WTC11 (cell line): ENCODE data around the gene SLBP. TPM values are rescaled to one million over a fixed set of nuclear protein-coding genes. Genes with fewer than 3 reads are reported as not detected.
A peak's percentile ranks its signal among the peaks of the same experiment; 100 is the strongest.

Experiments
- ATAC-seq: fragments of 200-7000 bp; cut with Tn5 transposase; 2 replicates; pipeline ENCODE4 v1.10.0; 2021; ENCODE audit warnings: mild to moderate bottlenecking, moderate library complexity
- CTCF ChIA-PET: fragments of 300-600 bp; sonication (Branson Sonifier 250); formaldehyde crosslinking; loops from one replicate; lab custom pipeline; 2021; ENCODE audit warnings: antibody characterized with exemption; lab: Charles Lee
- POLR2A ChIA-PET: fragments of 350-600 bp; sonication (Branson Sonifier 250); formaldehyde crosslinking; loops from one replicate; lab custom pipeline; 2021; ENCODE audit warnings: antibody characterized with exemption; lab: Charles Lee
- DNase-seq: peaks from one replicate; pipeline ENCODE4 v3.0.0; 2021; ENCODE audit warnings: low spot score
- H3K27ac Mint-ChIP-seq: 2 replicates; pipeline ENCODE4 v1.8.0; 2021; ENCODE audit warnings: mixed read lengths
- H3K27me3 Mint-ChIP-seq: 2 replicates; pipeline ENCODE4 v1.8.0; 2021; ENCODE audit warnings: low read depth, mild to moderate bottlenecking, moderate library complexity, mixed read lengths
- H3K36me3 Mint-ChIP-seq: 2 replicates; pipeline ENCODE4 v1.8.0; 2021; ENCODE audit warnings: mixed read lengths
- H3K4me1 Mint-ChIP-seq: 2 replicates; pipeline ENCODE4 v1.8.0; 2022; ENCODE audit warnings: mixed read lengths
- H3K4me3 Mint-ChIP-seq: 2 replicates; pipeline ENCODE4 v1.8.0; 2021; ENCODE audit warnings: mild to moderate bottlenecking, moderate library complexity, mixed read lengths
- H3K9me3 Mint-ChIP-seq: 2 replicates; pipeline ENCODE4 v1.8.0; 2021; ENCODE audit warnings: mixed read lengths
- E2F1 ChIP-seq: sonication (generic); formaldehyde crosslinking; IDR thresholded peaks from 2 replicates; pipeline ENCODE4 v1.8.0; 2022; ENCODE audit warnings: mild to moderate bottlenecking, missing genetic modification reagents
- E2F4 ChIP-seq: sonication (generic); formaldehyde crosslinking; IDR thresholded peaks from 2 replicates; pipeline ENCODE4 v1.8.1; 2022; ENCODE audit warnings: low read depth, mild to moderate bottlenecking, moderate library complexity, missing genetic modification reagents, borderline replicate concordance
- FOXJ3 ChIP-seq: sonication (generic); formaldehyde crosslinking; IDR thresholded peaks from 2 replicates; pipeline ENCODE4 v1.9.0; 2021; ENCODE audit warnings: missing genetic modification reagents, mild to moderate bottlenecking, borderline replicate concordance
- GTF2I ChIP-seq: fragments of 250-450 bp; sonication (Bioruptor Pico); conservative IDR thresholded peaks from 2 replicates; pipeline ENCODE4 v1.4.0; 2021; ENCODE audit warnings: mild to moderate bottlenecking
- KAT7 ChIP-seq: sonication (generic); formaldehyde crosslinking; IDR thresholded peaks from 2 replicates; pipeline ENCODE4 v1.8.1; 2023; ENCODE audit warnings: missing genetic modification reagents, mild to moderate bottlenecking, borderline replicate concordance
- NR3C1 ChIP-seq: sonication (generic); formaldehyde crosslinking; conservative IDR thresholded peaks from 2 replicates; pipeline ENCODE4 v1.8.1; 2023; ENCODE audit warnings: low read depth, mild to moderate bottlenecking, missing genetic modification reagents
- RORB ChIP-seq: fragments of 250-450 bp; sonication (Bioruptor Pico); IDR thresholded peaks from 2 replicates; pipeline ENCODE4 v1.9.0; 2021; ENCODE audit warnings: mild to moderate bottlenecking
- SOX15 ChIP-seq: fragments of 250-450 bp; sonication (Bioruptor Pico); IDR thresholded peaks from 2 replicates; pipeline ENCODE4 v1.9.0; 2021; ENCODE audit warnings: mild to moderate bottlenecking
- SP1 ChIP-seq: sonication (generic); formaldehyde crosslinking; conservative IDR thresholded peaks from 2 replicates; pipeline ENCODE4 v1.8.1; 2022; ENCODE audit warnings: missing genetic modification reagents
- TCF7 ChIP-seq: sonication (generic); formaldehyde crosslinking; IDR thresholded peaks from 2 replicates; pipeline ENCODE4 v1.8.0; 2022; ENCODE audit warnings: mild to moderate bottlenecking, low read depth, missing genetic modification reagents, moderate library complexity
- USF1 ChIP-seq: sonication (generic); formaldehyde crosslinking; IDR thresholded peaks from 2 replicates; pipeline ENCODE4 v1.8.0; 2022; ENCODE audit warnings: mild to moderate bottlenecking, missing genetic modification reagents
- ZMAT4 ChIP-seq: fragments of 250-450 bp; sonication (Bioruptor Pico); IDR thresholded peaks from 2 replicates; pipeline ENCODE4 v1.9.0; 2021; ENCODE audit warnings: mild to moderate bottlenecking
- ZNF121 ChIP-seq: sonication (generic); formaldehyde crosslinking; IDR thresholded peaks from 2 replicates; pipeline ENCODE4 v1.8.0; 2023; ENCODE audit warnings: missing genetic modification reagents
- ZNF138 ChIP-seq: sonication (generic); formaldehyde crosslinking; conservative IDR thresholded peaks from 2 replicates; pipeline ENCODE4 v1.8.1; 2022; ENCODE audit warnings: mild to moderate bottlenecking, moderate library complexity, missing genetic modification reagents
- ZNF232 ChIP-seq: sonication (generic); formaldehyde crosslinking; IDR thresholded peaks from 2 replicates; pipeline ENCODE4 v1.8.0; 2022; ENCODE audit warnings: mild to moderate bottlenecking, missing genetic modification reagents
- ZNF317 ChIP-seq: sonication (generic); formaldehyde crosslinking; IDR thresholded peaks from 2 replicates; pipeline ENCODE4 v1.8.1; 2023; ENCODE audit warnings: low read depth, mild to moderate bottlenecking, moderate library complexity, missing genetic modification reagents, borderline replicate concordance
- ZNF423 ChIP-seq: fragments of 250-450 bp; sonication (Bioruptor Pico); IDR thresholded peaks from 2 replicates; pipeline ENCODE4 v2.1.2; 2022; ENCODE audit warnings: mild to moderate bottlenecking, moderate library complexity
- ZNF425 ChIP-seq: fragments of 250-450 bp; sonication (Bioruptor Pico); conservative IDR thresholded peaks from 2 replicates; pipeline ENCODE4 v1.9.0; 2021; ENCODE audit warnings: mild to moderate bottlenecking
- ZNF532 ChIP-seq: fragments of 250-450 bp; sonication (Bioruptor Pico); IDR thresholded peaks from 2 replicates; pipeline ENCODE4 v1.9.0; 2021; ENCODE audit warnings: mild to moderate bottlenecking, borderline replicate concordance
- ZSCAN18 ChIP-seq: fragments of 250-450 bp; sonication (Bioruptor Pico); IDR thresholded peaks from 2 replicates; pipeline ENCODE4 v2.1.2; 2022; ENCODE audit warnings: mild to moderate bottlenecking, moderate library complexity
- total RNA-seq: library from RNA; stranded (reverse); gene quantifications from 3 replicates; pipeline ENCODE4 v1.2.3, GENCODE V29; 2021

Gene SLBP
- total RNA-seq, 1 experiment from 2014 or later = 40.2 TPM

- ATAC-seq = no peak
- H3K9me3 Mint-ChIP-seq = no peaks in the 10 kb centered on the region
- H3K27me3 Mint-ChIP-seq = peaks cover 27% of the 10 kb centered on the region
- H3K27ac Mint-ChIP-seq = no peak overlapping the region
- H3K4me3 Mint-ChIP-seq = peak overlapping the region; percentile 73
- no peak for TF ChIP-seq USF1 (CRISPR knock-in tag)
- TF ChIP-seq RORB = no peak
- no peak for TF ChIP-seq NR3C1 (CRISPR knock-in tag)
- no peak for TF ChIP-seq ZNF317 (CRISPR knock-in tag)
- TF ChIP-seq TCF7 (CRISPR knock-in tag) = no peak
- TF ChIP-seq ZNF138 (CRISPR knock-in tag) = no peak
- TF ChIP-seq ZNF532 (CRISPR knock-in tag) = no peak
- TF ChIP-seq, all 79 proteins: peak for 0
- ChIA-PET POLR2A (no interaction called here), CTCF (interaction anchor here (1.9 kb wide), 1 partner anchor 10 kb away, joined by 8 read pairs; no protein-coding TSS in a partner anchor)
- no peak for DNase-seq
- H3K36me3 Mint-ChIP-seq = no peaks in the 10 kb centered on the region
- H3K4me1 Mint-ChIP-seq = peaks cover 16% of the 10 kb centered on the region
These were observed 28.8 kb downstream of the SLBP start for GRCh38 chr4:1683261-1683735.

- TF ChIP-seq FOXJ3 (no peak), ZSCAN18 (CRISPR knock-in tag) (no peak), ZNF138 (CRISPR knock-in tag) (no peak), ZMAT4 (CRISPR knock-in tag) (no peak), ZNF423 (CRISPR knock-in tag) (no peak)
- ChIA-PET CTCF (interaction anchor here (1.9 kb wide), 1 partner anchor 10 kb away, joined by 8 read pairs; no protein-coding TSS in a partner anchor), POLR2A (no interaction called here)
- Mint-ChIP-seq H3K27me3 (peaks cover 27% of the 10 kb centered on the region), H3K36me3 (no peaks in the 10 kb centered on the region), H3K4me1 (peaks cover 16% of the 10 kb centered on the region), H3K9me3 (no peaks in the 10 kb centered on the region), H3K4me3 (peak overlapping the region; percentile 73), H3K27ac (no peak overlapping the region)
- DNase-seq = no peak
- ATAC-seq = no peak
These were observed 29.3 kb downstream of the SLBP start for GRCh38 chr4:1682860-1683259.

GRCh38 chr4:1678244-1678643 is 33.9 kb downstream of the SLBP start:
- DNase-seq (no peak), ATAC-seq (no peak)
- Mint-ChIP-seq H3K9me3 (no peaks in the 10 kb centered on the region), H3K4me1 (peaks cover 6% of the 10 kb centered on the region), H3K36me3 (no peaks in the 10 kb centered on the region), H3K4me3 (no peak overlapping the region), H3K27ac (no peak overlapping the region), H3K27me3 (peaks cover 22% of the 10 kb centered on the region)
- CTCF ChIA-PET = no interaction called here
- POLR2A ChIA-PET = no interaction called here
- TF ChIP-seq GTF2I (CRISPR knock-in tag) = no peak
- TF ChIP-seq SP1 = no peak
- no peak for TF ChIP-seq KAT7 (CRISPR knock-in tag)
- TF ChIP-seq SOX15 = no peak
- TF ChIP-seq ZNF121 (CRISPR knock-in tag) = no peak
- no peak for TF ChIP-seq ZMAT4 (CRISPR knock-in tag)
- no peak for TF ChIP-seq E2F4 (CRISPR knock-in tag)
- TF ChIP-seq ZNF232 (CRISPR knock-in tag) = no peak
- TF ChIP-seq ZNF425 (CRISPR knock-in tag) = no peak
- TF ChIP-seq E2F1 = no peak
- no peak for TF ChIP-seq TCF7 (CRISPR knock-in tag)
